Right kidney (tissue), 9 donors: ENCODE results near the gene ABHD16A.
A peak's percentile ranks its signal among the peaks of the same experiment; 100 is the strongest.

ENCODE experiments used
- DNase-seq: peaks from one replicate; pipeline ENCODE4 v3.0.0-alpha.2; 2016
- long read RNA-seq, 8 donors: transcript quantifications; one replicate each; lab custom pipeline, GENCODE V29; 2026

The ABHD16A gene
- long read RNA-seq, donor 1, transcript ABHD16A-201 (20 exons, 2,103 nt), result major isoform, 20 of 25 reads
- long read RNA-seq, donor 1, partial matches to known transcripts, result 0 of 25 reads
- long read RNA-seq, donor 1, other reads (novel, unspliced or antisense), result 0 of 25 reads
- long read RNA-seq, donor 2, transcript ABHD16A-201 (20 exons, 2,103 nt), result major isoform, 15 of 17 reads
- long read RNA-seq, donor 2, partial matches to known transcripts, result 0 of 17 reads
- long read RNA-seq, donor 2, other reads (novel, unspliced or antisense), result 0 of 17 reads
- long read RNA-seq, donor 3, transcript ABHD16A-201 (20 exons, 2,103 nt), result major isoform, 6 of 9 reads
- long read RNA-seq, donor 3, partial matches to known transcripts, result 0 of 9 reads
- long read RNA-seq, donor 3, other reads (novel, unspliced or antisense), result 0 of 9 reads
- long read RNA-seq, donor 4, transcript ABHD16A-201 (20 exons, 2,103 nt), result major isoform, 12 of 13 reads
- long read RNA-seq, donor 4, partial matches to known transcripts, result 0 of 13 reads
- long read RNA-seq, donor 4, other reads (novel, unspliced or antisense), result 0 of 13 reads
- long read RNA-seq, donor 5, transcript ABHD16A-201 (20 exons, 2,103 nt), result major isoform, 12 of 14 reads
- long read RNA-seq, donor 5, partial matches to known transcripts, result 0 of 14 reads
- long read RNA-seq, donor 5, other reads (novel, unspliced or antisense), result 0 of 14 reads
- long read RNA-seq, donor 6, transcript ABHD16A-201 (20 exons, 2,103 nt), result major isoform, 16 of 18 reads
- long read RNA-seq, donor 6, partial matches to known transcripts, result 0 of 18 reads
- long read RNA-seq, donor 6, other reads (novel, unspliced or antisense), result 0 of 18 reads
- long read RNA-seq, donor 7, transcript ABHD16A-201 (20 exons, 2,103 nt), result major isoform, 15 of 15 reads
- long read RNA-seq, donor 7, partial matches to known transcripts, result 0 of 15 reads
- long read RNA-seq, donor 7, other reads (novel, unspliced or antisense), result 0 of 15 reads
- long read RNA-seq, donor 8, transcript ABHD16A-201 (20 exons, 2,103 nt), result major isoform, 18 of 19 reads
- long read RNA-seq, donor 8, partial matches to known transcripts, result 0 of 19 reads
- long read RNA-seq, donor 8, other reads (novel, unspliced or antisense), result 0 of 19 reads

GRCh38 chr6:31702819-31703716, at the start of gene ABHD16A:
Gene ABHD16A (minus strand): TSS chr6:31703324. CDS start chr6:31703281, 43 bp downstream.
- DNase-seq, result peak; percentile 99

- DNase-seq, result no peak
These were observed 49.7 kb upstream of the ABHD16A start for GRCh38 chr6:31752739-31753319.

- DNase-seq, result no peak
These were observed 47.4 kb upstream of the ABHD16A start for GRCh38 chr6:31750411-31751022.

GRCh38 chr6:31749301-31750036, 46.3 kb upstream of the ABHD16A start:
- DNase-seq, result no peak

- no peak for DNase-seq
These were observed 41.3 kb upstream of the ABHD16A start for GRCh38 chr6:31744422-31744821.

GRCh38 chr6:31742894-31743293, 39.8 kb upstream of the ABHD16A start:
- DNase-seq, result no peak

GRCh38 chr6:31741815-31742214, 38.7 kb upstream of the ABHD16A start:
- DNase-seq, result no peak

GRCh38 chr6:31740397-31741223, 37.5 kb upstream of the ABHD16A start:
- DNase-seq, result no peak

GRCh38 chr6:31739639-31740396, 36.7 kb upstream of the ABHD16A start, which contains the start of gene MSH5:
Gene MSH5 (plus strand): TSS chr6:31740005. CDS start chr6:31740467, 462 bp downstream.
- DNase-seq, result peak; percentile 94

GRCh38 chr6:31737991-31738979, 35.2 kb upstream of the ABHD16A start:
- peak; percentile 68 for DNase-seq

- no peak for DNase-seq
These were observed 34.3 kb upstream of the ABHD16A start for GRCh38 chr6:31737315-31737990.

GRCh38 chr6:31736768-31737314, 33.7 kb upstream of the ABHD16A start:
- peak; percentile 35 for DNase-seq

GRCh38 chr6:31736021-31736767, 33.1 kb upstream of the ABHD16A start, which contains the start of gene CLIC1:
Gene CLIC1 (minus strand): TSS chr6:31736530. CDS start chr6:31736300, 230 bp downstream.
- peak; percentile 83 for DNase-seq

GRCh38 chr6:31734821-31735406, 31.8 kb upstream of the ABHD16A start:
- no peak for DNase-seq
